GM19035 (cell line): ENCODE results near the gene EPG5.
"Not testable (repeated sequence)": the region's sequence is repeated elsewhere in the genome, so short reads cannot be mapped to it uniquely, and the experiment has no call there.

Source experiments
- ATAC-seq: cut with Tn5 transposase; IDR thresholded peaks from one replicate; pipeline ENCODE4 v1.9.1; 2021; ENCODE audit not compliant: unreplicated experiment

The EPG5 gene

DNA sequence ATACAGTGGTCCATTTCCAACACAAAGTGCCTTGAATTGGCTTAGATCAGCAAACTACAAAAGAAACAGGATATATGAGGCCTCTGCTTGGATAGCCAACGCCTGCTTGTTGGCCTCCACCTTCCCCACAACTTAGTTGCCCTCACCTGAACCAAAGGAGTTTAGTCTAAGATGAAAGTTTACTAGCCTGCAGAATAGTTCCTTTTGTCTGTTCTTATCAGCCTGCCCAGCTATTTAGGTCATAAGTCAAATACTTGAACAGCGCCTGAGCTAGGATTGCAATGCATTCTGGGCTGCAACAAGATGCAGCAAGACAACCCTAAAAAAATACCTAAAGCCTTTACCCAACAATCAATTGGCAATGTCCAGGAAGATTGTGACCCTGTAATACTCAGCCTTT lies 13.1 kb upstream of the EPG5 start:
- ATAC-seq = no peak

DNA sequence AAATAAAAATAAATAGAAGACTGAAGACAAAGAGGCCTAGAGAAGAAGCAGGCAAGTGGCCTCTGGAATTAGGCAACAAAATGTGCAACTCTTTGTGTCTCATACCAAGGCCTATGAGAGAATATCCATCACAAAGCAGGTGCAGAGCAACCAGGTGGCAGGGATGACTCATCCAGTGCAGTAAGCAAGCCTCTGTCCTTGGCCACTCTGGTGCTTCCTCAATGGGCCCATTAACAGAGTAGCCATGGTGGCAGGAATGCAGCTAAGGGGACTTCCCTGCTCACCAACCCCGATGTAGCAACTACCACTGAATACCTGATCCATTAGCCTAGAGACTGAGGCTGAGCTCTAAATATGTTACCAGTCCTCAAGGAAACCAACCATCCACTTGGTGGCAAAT lies 11.0 kb upstream of the EPG5 start:
- ATAC-seq = no peak

DNA sequence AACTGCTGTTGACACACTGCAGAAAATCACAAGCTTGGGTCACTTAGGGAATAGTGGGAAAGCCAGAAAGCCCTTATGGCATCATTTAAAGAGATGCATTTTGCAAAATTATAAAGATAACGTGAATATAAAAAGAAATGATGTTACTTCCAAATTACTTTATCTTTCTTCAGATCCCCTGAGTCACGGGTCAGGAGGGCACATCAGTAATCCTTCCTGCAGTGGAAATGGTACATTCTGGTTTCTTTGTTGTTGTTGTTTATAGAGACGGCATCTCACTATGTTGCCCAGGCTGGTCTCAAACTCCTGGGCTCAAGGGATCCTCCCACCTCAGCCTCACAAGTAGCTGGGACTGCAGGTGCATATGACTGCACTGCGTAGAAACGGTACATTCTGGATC lies 9.8 kb upstream of the EPG5 start:
- no peak for ATAC-seq

DNA sequence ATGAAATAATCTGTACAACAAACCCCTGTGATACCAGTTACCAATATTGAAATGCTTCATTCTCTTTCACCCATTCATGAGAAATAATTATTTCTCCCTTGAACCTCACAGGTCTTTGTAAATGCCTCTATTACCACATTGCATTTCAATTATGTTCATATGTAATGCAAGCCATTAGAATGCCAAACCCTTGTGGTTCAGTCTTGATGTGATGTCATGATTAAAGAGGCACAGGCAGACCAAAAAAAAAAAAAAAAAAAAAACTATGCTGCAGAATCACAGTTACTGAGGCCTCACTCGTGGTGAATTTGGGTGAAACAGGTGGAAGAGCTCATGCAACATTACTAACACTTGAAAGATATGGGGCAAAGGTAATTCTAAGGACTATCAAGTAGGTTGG lies 9.4 kb upstream of the EPG5 start:
- ATAC-seq = no peak

DNA sequence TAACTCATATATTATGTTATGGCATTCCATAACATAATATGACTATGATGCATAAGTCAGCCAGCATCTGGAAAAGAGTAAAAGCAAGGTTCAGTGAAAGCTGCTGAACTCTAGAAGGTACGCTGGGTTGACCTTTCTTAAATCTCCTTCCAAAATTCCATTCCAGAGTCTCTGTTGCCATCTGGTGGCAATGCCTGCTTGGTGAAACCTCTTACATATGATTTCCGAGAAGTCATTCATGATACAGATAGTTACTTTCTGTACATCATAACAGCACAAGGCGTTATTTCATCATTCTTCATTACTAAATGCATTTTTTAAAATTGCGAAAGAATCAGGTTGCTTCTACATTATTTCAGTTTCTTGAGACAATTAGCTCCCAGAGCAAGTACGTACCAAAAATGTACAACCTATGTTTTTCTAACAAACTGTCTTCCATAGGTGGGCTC lies 7.0 kb upstream of the EPG5 start:
- no peak for ATAC-seq

DNA sequence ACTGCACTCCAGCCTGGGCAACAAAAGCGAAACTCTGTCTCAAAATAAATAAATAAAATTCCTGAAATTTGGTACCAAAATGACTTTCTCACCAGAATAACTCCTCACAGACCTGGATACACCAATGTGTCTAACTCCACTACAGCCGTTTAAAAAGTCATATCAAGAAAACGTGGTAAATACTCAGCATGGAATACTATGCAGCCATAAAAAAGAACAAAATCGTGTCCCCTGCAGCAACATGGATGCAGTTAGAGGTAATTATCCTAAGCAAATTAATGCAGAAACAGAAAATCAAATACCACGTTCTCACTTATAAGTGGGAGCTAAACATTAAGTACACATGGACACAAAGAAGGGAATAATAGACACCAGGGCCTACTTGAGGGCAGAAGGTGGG lies 2.2 kb downstream of the EPG5 start:
- ATAC-seq = not testable (repeated sequence)

DNA sequence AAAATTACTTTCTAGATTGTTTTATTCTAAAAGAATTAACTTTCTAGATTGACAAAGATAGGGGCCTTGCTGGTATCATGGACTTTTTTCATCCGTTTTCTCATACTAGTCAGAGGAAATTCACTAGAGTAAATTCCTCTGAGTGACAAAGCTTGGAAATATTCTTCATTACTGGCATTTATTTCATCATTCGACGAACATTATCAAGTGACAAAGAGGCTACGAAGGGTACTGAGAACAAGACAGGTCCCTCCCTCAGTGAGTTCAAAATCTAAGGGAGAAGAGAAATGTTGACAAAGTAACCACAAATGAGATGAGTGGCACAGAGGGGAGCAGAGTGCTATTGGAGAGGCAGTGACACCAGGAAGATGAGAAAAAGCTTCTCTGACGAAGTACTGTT lies 4.3 kb downstream of the EPG5 start:
- no peak for ATAC-seq

DNA sequence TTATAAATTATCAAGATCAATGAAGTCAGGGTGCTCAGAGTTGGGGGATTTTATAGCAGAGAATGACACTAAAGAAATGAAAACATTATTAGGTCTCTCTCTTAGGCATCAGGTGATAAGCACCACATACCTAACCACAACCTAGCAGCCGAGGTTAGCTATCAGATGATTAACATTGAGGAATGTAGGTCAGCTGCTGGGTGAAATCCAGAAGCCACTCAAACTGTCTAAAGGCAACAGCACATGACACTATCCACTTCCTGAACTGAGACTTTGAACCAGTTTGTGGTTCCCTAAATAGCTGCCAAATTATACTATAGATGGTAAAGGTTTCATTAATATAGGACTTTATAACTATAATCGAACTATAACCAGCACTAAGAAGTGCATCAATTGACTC lies 4.7 kb downstream of the EPG5 start:
- ATAC-seq = no peak

DNA sequence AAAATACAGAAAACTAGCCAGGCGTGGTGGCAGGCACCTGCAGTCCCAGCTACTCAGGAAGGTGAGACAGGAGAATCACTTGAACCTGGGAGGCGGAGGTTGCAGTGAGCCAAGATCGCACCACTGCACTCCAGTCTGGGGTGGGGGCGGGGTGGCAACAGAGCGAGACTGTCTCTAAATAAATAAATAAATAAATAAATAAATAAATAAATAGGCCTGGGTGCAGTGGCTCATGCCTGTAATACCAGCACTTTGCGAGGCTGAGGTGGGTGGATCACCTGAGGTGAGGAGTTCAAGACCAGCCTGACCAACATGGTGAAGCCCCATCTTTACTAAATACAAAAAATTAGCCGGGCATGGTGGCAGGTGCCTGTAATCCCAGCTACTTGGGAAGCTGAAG lies 7.6 kb downstream of the EPG5 start:
- not testable (repeated sequence) for ATAC-seq

DNA sequence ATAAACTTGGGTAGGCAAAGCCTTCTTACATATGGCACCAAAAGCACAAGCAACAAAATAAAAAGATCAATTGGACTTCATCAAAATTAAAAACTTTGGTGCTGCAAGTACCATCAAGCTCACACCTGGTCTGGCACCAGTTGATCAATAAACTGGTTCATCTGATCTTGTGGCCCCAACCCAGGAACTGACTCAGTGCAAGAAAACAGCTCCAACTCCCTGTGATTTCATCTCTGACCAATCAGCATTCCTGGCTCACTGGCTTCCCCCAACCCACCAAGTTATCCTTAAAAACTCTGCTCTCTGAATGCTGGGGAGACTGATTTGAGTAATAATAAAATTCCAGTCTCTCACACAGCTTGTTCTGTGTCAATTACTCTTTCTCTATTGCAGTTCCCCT lies 8.4 kb downstream of the EPG5 start:
- ATAC-seq = no peak

DNA sequence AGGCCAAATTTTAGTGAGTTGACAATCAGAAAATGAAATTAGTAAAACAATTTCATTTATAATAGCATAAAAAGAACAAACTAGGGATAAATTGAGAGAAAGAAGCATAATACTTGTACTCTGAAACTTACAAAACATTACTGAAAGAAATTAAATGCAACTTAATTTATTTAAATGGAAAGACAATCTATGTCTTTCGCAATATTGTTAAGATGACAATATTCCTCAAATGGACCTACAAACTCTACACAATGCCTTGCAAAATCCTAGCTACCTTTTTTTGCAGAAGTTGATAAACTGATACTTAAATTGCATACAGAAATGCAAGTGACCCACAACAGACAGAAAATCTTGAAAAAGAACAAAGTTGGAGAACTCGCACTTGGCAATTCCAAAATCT lies 9.1 kb downstream of the EPG5 start:
- no peak for ATAC-seq

DNA sequence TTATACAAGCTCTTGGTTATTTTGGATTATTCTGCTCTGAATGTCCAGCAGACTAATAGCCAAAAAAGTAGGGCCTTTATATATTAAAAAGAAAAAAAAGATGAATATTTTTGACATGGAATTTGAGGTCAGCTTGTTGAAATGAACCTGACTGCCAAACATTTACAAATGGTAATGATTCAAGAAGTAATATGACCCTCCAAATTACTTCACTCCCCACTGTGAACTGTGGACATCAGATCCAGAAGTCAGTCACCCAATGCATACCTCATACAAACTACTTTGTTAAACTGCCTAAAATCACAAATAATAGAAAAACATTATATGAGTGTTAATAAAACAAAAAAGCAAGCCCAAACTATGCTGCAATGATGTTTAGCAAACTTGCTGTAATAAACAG lies 10.0 kb downstream of the EPG5 start:
- ATAC-seq = no peak

DNA sequence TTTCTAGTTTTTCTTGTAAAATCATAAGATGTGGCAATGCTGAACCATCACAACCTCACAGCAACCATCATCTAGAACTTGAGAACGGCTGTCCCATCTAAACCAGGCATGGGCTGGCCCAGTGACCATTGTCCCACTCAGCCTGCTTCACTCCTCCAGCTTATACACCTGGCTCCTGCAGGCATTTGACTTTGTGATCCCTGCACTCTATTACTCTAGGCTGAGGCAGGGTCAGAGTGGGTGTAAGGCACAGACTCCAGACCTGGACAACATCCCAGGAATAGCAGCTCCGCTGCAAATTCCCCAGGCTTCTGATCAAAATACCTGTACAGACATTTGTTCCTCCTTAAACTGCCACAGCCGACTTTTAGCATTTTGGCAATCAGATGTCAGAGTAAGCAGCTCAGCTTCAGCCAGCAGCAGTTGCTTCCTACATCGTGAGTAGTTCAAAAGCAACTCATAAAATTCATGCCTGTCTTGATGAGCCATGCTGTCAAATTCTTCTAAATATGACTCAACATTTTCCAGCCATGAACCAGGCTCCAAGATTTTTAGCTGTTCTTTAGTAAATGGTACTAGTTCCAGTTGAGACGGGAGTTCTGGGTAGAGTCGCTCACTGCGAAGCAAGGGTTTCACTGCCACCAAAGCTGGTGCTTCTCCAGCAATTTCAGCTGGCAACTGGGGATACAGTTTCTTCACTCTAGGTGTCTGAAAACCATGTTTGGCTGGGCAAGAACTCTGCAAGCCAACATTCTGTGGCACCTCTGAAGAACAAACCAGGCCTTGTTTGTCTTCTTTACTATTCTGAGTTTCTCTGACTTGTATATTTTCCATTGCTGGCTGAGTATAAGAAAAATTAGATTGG lies 12.8 kb downstream of the EPG5 start:
- no peak for ATAC-seq

DNA sequence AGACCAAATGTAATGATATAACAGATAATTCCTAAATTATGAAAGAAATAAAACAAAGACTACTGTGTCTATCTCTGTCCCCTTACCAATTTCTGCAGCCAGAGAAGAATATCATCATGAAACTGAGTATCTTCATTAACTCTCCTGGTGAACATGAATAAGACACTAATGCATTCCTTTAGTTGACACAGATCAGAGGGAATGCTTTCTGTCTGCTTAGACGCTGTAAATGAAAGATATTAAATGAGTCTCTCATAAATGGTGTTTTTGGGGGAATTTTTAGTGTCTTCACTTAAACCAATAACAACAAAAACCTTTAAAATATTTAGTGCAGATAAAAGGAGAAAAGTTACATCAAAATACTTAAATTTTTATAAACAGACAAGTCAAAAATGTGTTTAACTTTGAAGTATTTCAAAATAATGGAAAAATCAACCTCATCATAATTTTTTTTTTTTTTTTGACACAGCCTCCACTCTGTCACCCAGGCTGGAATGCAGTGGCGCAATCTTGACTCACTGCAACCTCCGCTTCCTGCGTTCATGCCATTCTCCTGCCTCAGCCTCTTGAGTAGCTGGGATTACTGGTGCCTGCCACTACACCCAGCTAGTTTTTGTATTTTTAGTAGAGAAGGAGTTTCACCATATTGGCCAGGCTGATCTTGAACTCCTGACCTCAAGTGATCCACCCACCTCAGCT lies 16.0 kb downstream of the EPG5 start:
- ATAC-seq = no peak

DNA sequence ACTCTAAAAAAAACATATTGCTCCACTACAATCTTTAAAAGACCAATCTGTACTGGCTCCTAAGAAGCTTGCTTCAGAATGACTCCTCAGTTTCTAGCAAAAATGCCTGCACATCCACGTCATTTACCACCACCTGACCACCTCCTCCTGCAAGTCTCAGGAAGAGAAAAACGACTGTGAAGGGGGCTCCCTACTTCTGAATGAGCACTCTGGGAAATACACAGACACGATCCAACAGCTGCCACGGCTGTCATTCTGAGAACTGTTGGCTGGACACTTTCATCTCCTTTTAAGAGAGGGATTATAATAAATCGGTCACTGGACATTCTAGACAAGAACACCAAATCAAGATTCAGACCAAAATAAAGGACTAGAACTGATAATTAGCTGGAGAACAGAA lies 21.5 kb downstream of the EPG5 start:
- ATAC-seq = no peak

DNA sequence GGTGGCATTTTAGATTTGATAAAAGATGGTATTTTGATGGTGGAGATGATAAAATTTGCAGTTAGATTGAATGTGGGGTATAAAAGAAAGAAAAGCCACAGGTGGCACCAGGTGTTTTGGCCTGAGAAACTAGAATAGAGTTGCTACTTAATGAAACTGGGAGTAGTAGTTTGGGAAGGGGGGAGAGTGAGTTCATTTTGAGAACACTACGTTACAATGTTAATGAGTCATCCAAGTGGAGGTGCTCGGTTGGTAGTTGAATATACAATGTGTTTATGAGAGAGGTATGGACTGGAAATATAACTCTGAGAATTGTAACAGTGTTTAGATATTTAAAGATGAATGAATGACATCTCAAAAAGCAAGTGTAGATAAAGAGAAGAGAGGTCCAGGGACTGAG lies 26.4 kb downstream of the EPG5 start:
- ATAC-seq = no peak

DNA sequence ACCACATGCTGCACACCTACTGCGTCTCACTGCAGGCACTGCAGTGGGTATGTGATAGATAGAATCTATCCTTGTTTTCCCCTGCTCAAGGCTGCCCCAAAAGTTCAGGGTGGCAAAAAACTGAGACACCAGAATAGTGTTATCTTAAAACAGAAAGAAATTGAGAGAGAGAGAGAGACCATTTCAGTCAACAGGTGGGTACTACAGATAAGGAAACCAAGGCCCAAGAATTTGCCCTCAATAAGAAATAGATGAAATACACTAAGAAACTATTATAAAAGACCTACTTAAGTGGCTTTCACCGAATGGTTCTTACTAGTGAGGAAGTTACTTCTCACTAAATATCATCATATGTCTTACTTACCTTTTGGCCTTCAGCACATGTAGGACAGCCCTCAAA lies 27.9 kb downstream of the EPG5 start:
- no peak for ATAC-seq

DNA sequence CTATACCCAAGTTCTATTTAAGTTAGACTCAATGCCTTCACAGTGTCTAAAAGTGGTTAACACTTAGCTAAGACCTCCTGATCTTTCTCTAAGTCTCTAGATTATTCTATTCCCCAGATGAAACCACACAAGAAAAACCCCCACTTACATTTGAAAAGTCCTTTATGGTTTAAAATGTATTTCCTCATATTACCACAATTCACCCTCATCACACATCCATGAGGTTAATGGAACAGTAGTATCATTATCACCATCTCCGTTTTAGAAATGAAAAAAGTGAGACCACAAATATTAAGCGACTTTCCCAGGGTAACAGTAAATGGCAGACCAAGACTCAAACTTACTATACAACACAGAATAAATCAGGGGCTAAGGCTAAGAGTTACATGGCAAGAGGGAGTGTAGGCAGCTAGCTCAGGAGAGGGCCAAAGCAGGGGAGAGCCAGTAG lies 28.6 kb downstream of the EPG5 start:
- ATAC-seq = no peak

DNA sequence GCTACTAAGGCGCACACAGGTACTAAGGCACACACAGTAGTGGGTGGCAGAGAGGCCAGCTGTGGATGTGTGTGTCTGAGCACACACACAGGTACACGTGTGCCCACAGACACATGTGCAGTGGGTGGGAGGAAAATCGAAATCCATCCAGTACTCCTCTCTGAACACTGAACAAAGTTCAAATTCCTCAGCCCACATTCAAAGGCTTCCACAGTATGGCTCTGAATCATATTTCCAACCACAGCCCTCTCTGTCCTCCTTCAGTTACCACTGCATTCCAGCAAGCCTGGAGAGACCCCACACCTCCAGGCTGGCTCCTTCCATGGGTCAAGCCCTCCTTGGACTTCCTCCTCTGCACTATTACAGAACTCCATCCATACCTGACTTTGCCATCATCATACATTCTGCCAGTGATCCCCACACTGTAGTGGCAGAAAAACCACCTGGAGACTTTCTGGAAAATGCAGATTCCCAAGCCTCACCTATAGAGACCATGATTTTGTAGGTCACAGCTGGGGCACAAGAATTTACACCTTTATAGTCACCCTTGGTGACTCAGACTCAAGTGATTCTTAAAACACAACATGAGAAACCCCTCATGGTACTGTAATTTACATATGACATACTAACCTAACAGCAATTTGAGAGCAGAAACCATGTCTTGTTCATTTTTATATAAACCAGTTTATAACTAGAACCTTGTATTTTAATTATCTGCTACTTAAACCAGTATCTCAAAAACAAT lies 31.4 kb downstream of the EPG5 start:
- no peak for ATAC-seq

DNA sequence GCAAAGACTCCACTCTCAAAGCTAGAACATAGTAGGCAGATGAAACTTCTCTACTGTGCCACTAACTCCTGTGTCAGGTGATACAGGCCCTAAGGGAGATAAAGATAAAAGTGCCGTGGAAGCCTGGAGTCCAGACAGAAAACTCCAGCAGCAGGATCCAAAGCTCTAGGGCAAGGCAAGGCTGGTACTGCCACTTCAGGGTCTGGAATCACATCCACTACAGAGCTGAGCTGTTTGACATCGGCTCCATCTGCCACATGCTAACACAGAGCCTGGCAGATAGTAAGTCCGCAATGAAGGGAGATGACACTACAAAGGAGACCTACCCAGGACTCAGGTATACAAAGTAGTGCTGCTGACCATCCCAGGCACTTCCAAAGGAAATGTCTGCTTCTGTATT lies 34.4 kb downstream of the EPG5 start:
- ATAC-seq = no peak

DNA sequence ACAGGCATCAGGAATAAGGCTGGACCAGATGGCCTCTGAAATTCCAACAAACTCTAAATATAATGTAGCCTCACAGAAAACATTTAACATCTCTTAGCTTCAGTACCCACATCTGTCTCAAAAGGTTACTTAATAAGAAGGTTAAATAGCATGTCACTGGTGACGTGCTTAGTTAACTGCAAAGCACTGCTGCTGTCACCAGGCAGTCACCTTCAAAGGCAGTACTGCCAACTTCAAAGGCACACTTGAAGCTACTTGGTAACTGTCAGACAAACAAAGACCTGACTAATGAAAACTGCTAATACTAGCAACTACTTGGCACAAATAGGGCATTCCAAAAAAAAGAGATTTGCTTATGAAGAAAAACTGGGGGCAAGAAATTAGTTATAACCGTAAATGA lies 36.2 kb downstream of the EPG5 start:
- ATAC-seq = no peak

DNA sequence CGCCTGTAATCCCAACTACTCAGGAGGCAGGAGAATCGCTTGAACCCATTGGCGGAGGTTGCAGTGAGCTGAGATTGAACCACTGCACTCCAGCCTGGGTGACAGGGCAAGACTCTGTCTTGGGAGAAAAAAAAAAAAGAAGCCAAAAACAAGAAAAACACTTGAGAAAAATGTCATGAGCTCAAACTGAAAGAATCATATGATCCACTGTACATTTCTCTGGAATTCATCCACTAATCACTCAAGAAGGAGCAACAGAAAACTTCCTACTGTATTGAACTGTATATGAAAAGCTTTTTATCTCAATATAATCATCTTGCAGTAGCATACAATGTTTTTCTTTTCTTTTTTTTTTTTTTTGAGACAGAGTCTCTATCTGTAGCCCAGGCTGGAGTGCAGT lies 40.4 kb downstream of the EPG5 start:
- no peak for ATAC-seq
